Stomach (tissue), 9 donors: ENCODE data around the gene SLC35F3. TPM values are rescaled to one million over a fixed set of nuclear protein-coding genes. Genes with fewer than 3 reads are reported as not detected.

Source experiments
- DNase-seq, 2 donors: peaks; one replicate each; pipeline versions ENCODE4 v3.0.0 to v3.0.0-alpha.2; 2013 to 2019
- H3K27ac ChIP-seq, 5 donors: fragments of 200-600 bp in 4 of 5; sonication (generic) in 4 of 5; one replicate each; pipeline ENCODE4 v1.5.1; 2013 to 2019; ENCODE audit warnings: mild to moderate bottlenecking in 1 of 5, moderate library complexity in 1 of 5
- H3K27me3 ChIP-seq, 3 donors: fragments of 200-600 bp; sonication (generic); one replicate each; pipeline ENCODE4 v1.5.1; 2017 to 2019; ENCODE audit warnings: mixed run types in 1 of 3
- H3K36me3 ChIP-seq, 4 donors: fragments of 200-600 bp; sonication (generic); 1 replicate in 3 of 4; 2 replicates in 1 of 4; pipeline ENCODE4 v1.5.1; 2016 to 2019
- H3K4me1 ChIP-seq, 4 donors: fragments of 200-600 bp; sonication (generic); one replicate each; pipeline ENCODE4 v1.5.1; 2016 to 2019
- H3K4me3 ChIP-seq, 4 donors: fragments of 200-600 bp; sonication (generic) in 3 of 4; one replicate each; pipeline ENCODE4 v1.5.1; 2016 to 2019; ENCODE audit warnings: mild to moderate bottlenecking in 1 of 4
- H3K9me3 ChIP-seq, 4 donors: fragments of 200-600 bp; sonication (generic); one replicate each; pipeline ENCODE4 v1.5.1; 2016 to 2019
- CTCF ChIP-seq, 7 experiments: fragments of 450-650 bp in 4 of 7; fragments of 200-600 bp in 3 of 7; sonication (generic) in 3 of 7; IDR thresholded peaks; one replicate each; pipeline ENCODE4 v1.5.1; 2016 to 2019; ENCODE audit warnings: antibody characterized with exemption in 7 of 7, control low read depth in 2 of 7, mild to moderate bottlenecking in 1 of 7
- EP300 ChIP-seq: sonication (generic); formaldehyde crosslinking; IDR thresholded peaks from one replicate; pipeline ENCODE4 v1.6.1; 2017; ENCODE audit warnings: antibody characterized with exemption
- POLR2A ChIP-seq, 4 donors: fragments of 450-650 bp; IDR thresholded peaks; one replicate each; pipeline ENCODE4 v1.6.1; 2016; ENCODE audit warnings: antibody characterized with exemption in 4 of 4, control low read depth in 2 of 4, mild to moderate bottlenecking in 1 of 4, moderate library complexity in 1 of 4
- POLR2AphosphoS5 ChIP-seq, 3 donors: sonication (generic); formaldehyde crosslinking; IDR thresholded peaks; one replicate each; pipeline ENCODE4 v1.6.1; 2016; ENCODE audit warnings: antibody characterized with exemption in 3 of 3
- WGBS, 5 donors: extraction: QIAGEN DNeasy Blood & Tissue Kit in 3 of 5; methylation state at CpG; one replicate each; pipeline versions ENCODE4 v1.1.5 to v1.1.7; 2013 to 2018; 5-methylcytosine and 5-hydroxymethylcytosine counted together
- intact Hi-C: fragments of 100-400 bp; cut with DNase I; formaldehyde crosslinking; loops from one replicate; pipeline ENCODE4 v1.15.1; 2023; ENCODE audit warnings: low total_unique reads
- polyA plus RNA-seq, 3 donors: library from polyadenylated mRNA; stranded (reverse); fragments of 200-250 nt; gene quantifications; one replicate each; pipeline ENCODE4 v1.2.3, GENCODE V29; 2013
- total RNA-seq, 5 donors: library from RNA; depleted of rRNA; stranded (reverse); fragments of >200 nt; gene quantifications; one replicate each; pipeline versions ENCODE4 v1.1.0 to v1.2.3, GENCODE V29; 2014 to 2016
- donor health status: healthy with polysubstance abuse.
- donor health status: Bipolar disorder and iron deficiency.
- donor health status: healthy.

SLC35F3 gene
- total and polyA plus RNA-seq, 8 donors = under 0.01 to 1.5 (median 0.59) TPM; not detected in 2

DNA sequence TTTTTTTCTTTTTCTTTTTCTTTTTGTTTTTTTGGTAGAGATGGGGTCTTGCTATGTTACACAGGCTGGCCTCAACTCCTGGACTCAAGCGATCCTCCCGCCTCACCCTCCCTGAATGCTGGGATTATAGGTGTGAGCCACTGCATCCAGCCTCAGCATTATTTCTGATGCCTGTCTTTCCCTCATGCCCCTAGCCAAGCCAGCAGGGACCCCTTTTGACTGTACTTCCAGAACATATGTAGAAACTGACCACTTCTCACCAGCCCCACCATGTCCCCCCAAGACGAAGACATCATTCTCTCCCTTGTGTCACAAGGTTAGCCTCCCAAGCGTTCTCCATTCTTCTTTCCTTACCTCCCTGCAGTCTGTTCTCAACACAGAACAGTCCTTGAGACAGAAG is 360.8 kb downstream of the SLC35F3 start:
- intact Hi-C loops = no loop called here
- Histone ChIP-seq H3K4me3 (no peak overlapping the region), H3K4me1 (peaks cover 0 to 15% (median 0%) of the 10 kb centered on the region in 4 donors), H3K36me3 (no peaks in the 10 kb centered on the region), H3K9me3 (no peaks in the 10 kb centered on the region), H3K27me3 (no peaks in the 10 kb centered on the region), H3K27ac (no peak overlapping the region)
- TF ChIP-seq CTCF (IDR thresholded peaks at IDR 0.05) (no peak), POLR2AphosphoS5 (IDR thresholded peaks at IDR 0.05) (no peak), EP300 (no peak), POLR2A (IDR thresholded peaks at IDR 0.05) (no peak)
- no peak for DNase-seq
- 76 to 98% (median 95%) methylated on average over 4 of the region's 4 CpGs for WGBS, 5 donors

- no peaks in the 10 kb centered on the region for H3K9me3 ChIP-seq
- no peak overlapping the region for H3K4me3 ChIP-seq
- intact Hi-C loops = no loop called here
- H3K27me3 ChIP-seq = no peaks in the 10 kb centered on the region
- TF ChIP-seq EP300 (no peak), POLR2A (IDR thresholded peaks at IDR 0.05) (no peak), CTCF (IDR thresholded peaks at IDR 0.05) (no peak)
- DNase-seq = no peak
- no peaks in the 10 kb centered on the region for H3K36me3 ChIP-seq
- 9 to 31% (median 21%) methylated on average over 1 of the region's 1 CpG for WGBS, 5 donors
- H3K4me1 ChIP-seq = peaks cover 0 to 15% (median 0%) of the 10 kb centered on the region in 4 donors
- no peak overlapping the region for H3K27ac ChIP-seq
These were observed 361.4 kb downstream of the SLC35F3 start for GRCh38 chr1:234265861-234266260.

GRCh38 chr1:234270093-234270492 is 365.6 kb downstream of the SLC35F3 start:
- Histone ChIP-seq H3K4me3 (no peak overlapping the region), H3K4me1 (no peaks in the 10 kb centered on the region), H3K36me3 (no peaks in the 10 kb centered on the region), H3K9me3 (no peaks in the 10 kb centered on the region), H3K27ac (no peak overlapping the region), H3K27me3 (peaks cover 0 to 7% (median 0%) of the 10 kb centered on the region in 3 donors)
- no peak for TF ChIP-seq POLR2A (IDR thresholded peaks at IDR 0.05)
- TF ChIP-seq EP300 = no peak
- WGBS, 5 donors = 52 to 67% (median 60%) methylated on average over 2 of the region's 2 CpGs
- intact Hi-C loops = no loop called here
- DNase-seq = no peak

GRCh38 chr1:234270581-234271242 is 366.2 kb downstream of the SLC35F3 start:
- Histone ChIP-seq H3K4me1 (no peaks in the 10 kb centered on the region), H3K36me3 (no peaks in the 10 kb centered on the region), H3K27ac (no peak overlapping the region), H3K4me3 (no peak overlapping the region), H3K9me3 (no peaks in the 10 kb centered on the region), H3K27me3 (peaks cover 0 to 7% (median 0%) of the 10 kb centered on the region in 3 donors)
- no peak for DNase-seq
- WGBS, 5 donors = 72 to 87% (median 75%) methylated on average over 6 of the region's 6 CpGs
- TF ChIP-seq CTCF (IDR thresholded peaks at IDR 0.05) (no peak), POLR2AphosphoS5 (IDR thresholded peaks at IDR 0.05) (no peak), EP300 (no peak), POLR2A (IDR thresholded peaks at IDR 0.05) (no peak)
- intact Hi-C loops = no loop called here

DNA sequence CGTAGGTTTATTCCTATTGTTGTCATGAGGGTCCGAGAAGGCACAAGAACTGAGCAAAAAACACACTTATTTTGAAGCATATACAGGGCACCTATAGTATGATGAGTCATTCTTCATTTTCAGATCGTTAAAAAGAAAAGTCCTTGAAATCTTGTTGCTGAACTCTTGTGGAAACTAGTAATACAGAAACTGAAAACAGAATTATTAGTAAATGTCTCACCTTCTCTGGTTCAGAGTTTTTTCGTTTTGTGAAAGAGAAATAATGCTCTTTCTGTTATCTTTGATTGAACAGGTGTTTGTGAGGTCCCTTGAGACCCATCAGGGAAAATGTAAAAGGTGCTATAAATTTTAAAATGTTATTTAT is 366.7 kb downstream of the SLC35F3 start:
- H3K27me3 ChIP-seq = peaks cover 0 to 7% (median 0%) of the 10 kb centered on the region in 3 donors
- no peak overlapping the region for H3K27ac ChIP-seq
- no peak for DNase-seq
- no peaks in the 10 kb centered on the region for H3K9me3 ChIP-seq
- 60 to 70% (median 66%) methylated on average over 4 of the region's 4 CpGs for WGBS, 5 donors
- H3K36me3 ChIP-seq = no peaks in the 10 kb centered on the region
- intact Hi-C loops = no loop called here
- H3K4me3 ChIP-seq = no peak overlapping the region
- no peaks in the 10 kb centered on the region for H3K4me1 ChIP-seq
- no peak for TF ChIP-seq POLR2AphosphoS5 (IDR thresholded peaks at IDR 0.05)
- TF ChIP-seq POLR2A (IDR thresholded peaks at IDR 0.05) = no peak
- TF ChIP-seq EP300 = no peak
- TF ChIP-seq CTCF (IDR thresholded peaks at IDR 0.05) = no peak
